Measurements from ENCODE around the gene ITM2C.

DNA sequence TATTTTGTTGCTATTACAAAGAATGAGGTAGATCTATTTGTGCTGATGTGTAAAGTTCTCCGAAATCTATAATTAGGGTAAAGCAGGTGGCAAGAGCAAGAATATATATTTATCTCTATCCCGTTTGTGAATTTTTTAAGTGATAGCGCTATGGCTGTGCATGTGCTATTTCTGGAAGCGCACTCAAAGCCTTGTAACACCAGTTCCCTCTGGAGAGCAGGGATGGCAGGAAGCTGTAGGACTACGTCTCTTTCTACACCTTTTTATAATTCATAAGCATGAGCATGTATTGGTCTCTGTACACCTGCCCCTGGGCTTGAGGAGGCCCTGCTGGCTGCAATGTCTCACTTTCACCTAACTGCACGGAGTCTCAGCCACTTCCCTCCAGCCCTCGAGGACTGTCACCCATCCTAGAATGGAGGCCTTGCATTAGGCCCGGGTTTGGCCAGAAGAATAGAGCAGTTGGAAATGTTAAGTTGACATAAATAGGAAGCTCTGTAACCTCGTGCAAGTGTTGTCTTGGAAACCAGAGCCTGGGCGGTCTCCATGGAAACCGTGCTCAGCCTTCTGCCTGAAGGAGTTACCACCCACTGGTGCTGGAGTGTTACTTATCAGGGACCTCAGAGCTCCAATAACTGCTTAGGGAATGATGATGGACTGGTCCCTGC lies 20.9 kb downstream of the ITM2C start:
- TF ChIP-seq POLR2A (IDR thresholded peaks at IDR 0.05) (no peak), CTCF (IDR thresholded peaks at IDR 0.05) (no peak)

Data from uterus (tissue), 2 donors.